PC-9 (cell line): Measurements from ENCODE around the gene XRCC5.

Experiments
- EZH2 ChIP-seq: fragments of 200-600 bp; sonication (generic); IDR thresholded peaks from 2 replicates; pipeline ENCODE4 v1.8.0; 2017; ENCODE audit warnings: antibody characterized with exemption, low read depth
- TF ChIP-seq, protein P1 (sequence below): fragments of 200-600 bp; sonication (generic); conservative IDR thresholded peaks from 2 replicates; pipeline ENCODE4 v1.6.1; 2017; ENCODE audit warnings: mixed run types, antibody characterized with exemption, mild to moderate bottlenecking, moderate library complexity

DNA sequence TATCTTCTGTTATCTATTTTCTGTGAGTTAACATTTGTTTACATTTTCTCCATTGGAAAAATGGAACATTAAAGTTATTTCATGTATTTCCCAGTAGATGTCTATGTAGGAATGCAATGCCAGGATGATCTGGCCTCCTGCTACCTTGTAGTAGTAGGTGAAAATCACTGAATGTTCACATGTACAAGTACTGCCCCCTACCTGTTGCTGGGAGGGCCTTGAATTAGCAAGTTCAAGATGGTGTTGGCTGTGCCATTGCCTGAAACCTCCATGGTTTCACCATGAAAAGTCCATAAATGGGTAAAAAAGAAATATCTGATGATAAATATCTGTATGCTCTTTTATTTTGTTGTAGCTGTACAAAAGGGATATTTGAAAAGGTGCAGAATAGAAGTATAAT, 30.7 kb downstream of the XRCC5 start:
- TF ChIP-seq, protein P1, sequence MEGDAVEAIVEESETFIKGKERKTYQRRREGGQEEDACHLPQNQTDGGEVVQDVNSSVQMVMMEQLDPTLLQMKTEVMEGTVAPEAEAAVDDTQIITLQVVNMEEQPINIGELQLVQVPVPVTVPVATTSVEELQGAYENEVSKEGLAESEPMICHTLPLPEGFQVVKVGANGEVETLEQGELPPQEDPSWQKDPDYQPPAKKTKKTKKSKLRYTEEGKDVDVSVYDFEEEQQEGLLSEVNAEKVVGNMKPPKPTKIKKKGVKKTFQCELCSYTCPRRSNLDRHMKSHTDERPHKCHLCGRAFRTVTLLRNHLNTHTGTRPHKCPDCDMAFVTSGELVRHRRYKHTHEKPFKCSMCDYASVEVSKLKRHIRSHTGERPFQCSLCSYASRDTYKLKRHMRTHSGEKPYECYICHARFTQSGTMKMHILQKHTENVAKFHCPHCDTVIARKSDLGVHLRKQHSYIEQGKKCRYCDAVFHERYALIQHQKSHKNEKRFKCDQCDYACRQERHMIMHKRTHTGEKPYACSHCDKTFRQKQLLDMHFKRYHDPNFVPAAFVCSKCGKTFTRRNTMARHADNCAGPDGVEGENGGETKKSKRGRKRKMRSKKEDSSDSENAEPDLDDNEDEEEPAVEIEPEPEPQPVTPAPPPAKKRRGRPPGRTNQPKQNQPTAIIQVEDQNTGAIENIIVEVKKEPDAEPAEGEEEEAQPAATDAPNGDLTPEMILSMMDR, result peak; percentile 50; the same call in 1 of the 2 replicates
- TF ChIP-seq EZH2, result no peak
